Measurements from ENCODE around the gene OSMR. TPM values are rescaled to one million over a fixed set of nuclear protein-coding genes. Genes with fewer than 3 reads are reported as not detected.

The OSMR gene
- total RNA-seq, 6 experiments from 2014 or later: 28.1 to 36.6 (median 31.3) TPM

- Mint-ChIP-seq H3K4me1 (ENCODE audit: low read depth) (peaks cover 34% of the 10 kb centered on the region), H3K9me3 (peaks cover 1% of the 10 kb centered on the region; the same call in 1 of the 2 replicates), H3K27me3 (ENCODE audit: insufficient read depth) (no peaks in the 10 kb centered on the region), H3K4me3 (no peak overlapping the region), H3K36me3 (ENCODE audit: low read depth) (peaks cover 17% of the 10 kb centered on the region), H3K27ac (no peak overlapping the region)
- TF ChIP-seq CTCF (IDR thresholded peaks at IDR 0.05): no peak
- DNase-seq: no peak
These were observed 75.4 kb downstream of the OSMR start for GRCh38 chr5:38921174-38921573.

GRCh38 chr5:38922199-38922598, 76.4 kb downstream of the OSMR start:
- TF ChIP-seq CTCF (IDR thresholded peaks at IDR 0.05): peak; percentile 91
- Mint-ChIP-seq H3K36me3 (ENCODE audit: low read depth) (peaks cover 27% of the 10 kb centered on the region), H3K4me1 (ENCODE audit: low read depth) (peaks cover 44% of the 10 kb centered on the region)

GRCh38 chr5:38923661-38924451, 78.0 kb downstream of the OSMR start:
- H3K9me3 Mint-ChIP-seq: peaks cover 5% of the 10 kb centered on the region; the same call in 1 of the 2 replicates
- DNase-seq: no peak
- peaks cover 54% of the 10 kb centered on the region for H3K4me1 Mint-ChIP-seq (ENCODE audit: low read depth)
- H3K36me3 Mint-ChIP-seq (ENCODE audit: low read depth): peaks cover 33% of the 10 kb centered on the region
- H3K27ac Mint-ChIP-seq: peak overlapping the region; percentile 62
- no peak for TF ChIP-seq CTCF (IDR thresholded peaks at IDR 0.05)
- no peaks in the 10 kb centered on the region; the same call in 1 of the 2 replicates for H3K27me3 Mint-ChIP-seq (ENCODE audit: insufficient read depth)
- no peak overlapping the region for H3K4me3 Mint-ChIP-seq

More at GRCh38 chr5:38922199-38922598, 76.4 kb downstream of the OSMR start:
- H3K27me3 Mint-ChIP-seq (ENCODE audit: insufficient read depth): no peaks in the 10 kb centered on the region
- no peak overlapping the region for H3K4me3 Mint-ChIP-seq
- DNase-seq: peak; percentile 33
- H3K9me3 Mint-ChIP-seq: peaks cover 5% of the 10 kb centered on the region; the same call in 1 of the 2 replicates
- H3K27ac Mint-ChIP-seq: no peak overlapping the region

GRCh38 chr5:38925154-38925925, 79.5 kb downstream of the OSMR start:
- H3K27me3 Mint-ChIP-seq (ENCODE audit: insufficient read depth): peaks cover 2% of the 10 kb centered on the region
- H3K9me3 Mint-ChIP-seq: peaks cover 5% of the 10 kb centered on the region; the same call in 1 of the 2 replicates
- peak overlapping the region; percentile 68 for H3K4me3 Mint-ChIP-seq
- peaks cover 59% of the 10 kb centered on the region for H3K4me1 Mint-ChIP-seq (ENCODE audit: low read depth)
- H3K36me3 Mint-ChIP-seq (ENCODE audit: low read depth): peaks cover 34% of the 10 kb centered on the region
- no peak for TF ChIP-seq CTCF (IDR thresholded peaks at IDR 0.05)
- peak overlapping the region; percentile 87 for H3K27ac Mint-ChIP-seq
- peak; percentile 68 for DNase-seq

GRCh38 chr5:38926121-38926520, 80.3 kb downstream of the OSMR start:
- DNase-seq: peak; percentile 62
- TF ChIP-seq CTCF (IDR thresholded peaks at IDR 0.05): no peak
- Mint-ChIP-seq H3K4me3 (peak overlapping the region; percentile 68), H3K4me1 (ENCODE audit: low read depth) (peaks cover 59% of the 10 kb centered on the region), H3K36me3 (ENCODE audit: low read depth) (peaks cover 40% of the 10 kb centered on the region), H3K9me3 (peaks cover 5% of the 10 kb centered on the region; the same call in 1 of the 2 replicates), H3K27ac (peak overlapping the region; percentile 87), H3K27me3 (ENCODE audit: insufficient read depth) (peaks cover 2% of the 10 kb centered on the region)
